Measurements from ENCODE around the gene SLC1A2.

The SLC1A2 gene

DNA sequence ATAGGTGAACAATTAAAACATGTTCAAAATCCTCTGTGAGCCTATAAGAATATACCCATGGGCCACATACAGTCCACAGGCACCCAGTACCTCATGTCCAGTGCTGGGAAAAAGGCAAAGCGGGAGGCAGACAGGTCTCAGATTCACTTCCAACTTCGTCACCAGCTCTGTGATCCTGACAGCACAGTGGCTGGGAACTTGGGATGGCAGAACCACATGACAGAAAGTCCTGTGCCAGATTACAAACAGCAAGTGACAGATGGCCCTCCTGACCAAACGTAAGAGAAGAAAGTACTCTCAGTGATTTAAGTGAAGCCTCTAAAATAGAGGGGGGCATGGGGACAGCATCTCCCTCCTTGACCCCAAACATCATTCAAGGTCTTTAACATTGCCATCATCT lies 5.8 kb downstream of the SLC1A2 start:
- DNase-seq (ENCODE audit: low read depth), result no peak

DNA sequence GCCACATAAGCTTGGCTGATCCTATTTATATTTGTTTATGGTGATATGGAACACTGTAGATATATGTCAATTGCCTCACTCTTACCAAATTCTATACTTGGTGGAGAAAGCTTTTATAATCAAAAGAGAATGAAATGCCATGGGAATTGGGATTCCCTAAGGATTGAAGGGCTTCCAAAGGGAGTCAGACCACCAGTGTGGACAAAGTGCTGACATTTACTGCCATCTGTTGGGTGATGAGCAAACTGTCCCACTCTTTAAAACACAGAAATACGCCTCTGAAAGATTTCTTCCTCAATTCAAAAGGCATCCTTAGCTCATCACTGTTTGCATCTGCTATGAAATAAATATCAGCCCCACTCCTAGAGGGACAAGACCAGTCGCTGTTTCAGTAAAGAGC lies 7.1 kb downstream of the SLC1A2 start:
- DNase-seq (ENCODE audit: low read depth), result peak; percentile 40

DNA sequence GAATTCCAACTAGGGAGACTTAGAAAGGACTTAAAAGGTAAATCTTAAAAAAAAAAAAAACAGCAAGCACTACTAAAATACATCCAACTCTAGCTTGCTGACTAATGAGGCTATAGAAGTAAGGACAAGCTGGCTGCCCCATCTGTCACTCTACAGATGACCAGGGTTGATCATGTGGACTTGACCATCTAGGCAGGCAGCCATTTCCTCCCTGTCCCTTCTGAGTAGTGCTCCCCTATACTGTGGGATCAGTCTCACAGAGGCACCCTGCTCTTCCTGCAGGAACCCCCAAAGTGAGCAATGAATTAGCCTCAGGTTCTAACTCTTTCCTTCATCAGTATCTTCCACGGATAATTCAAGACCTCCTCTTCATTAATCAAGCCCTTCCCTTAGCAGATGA lies 12.3 kb downstream of the SLC1A2 start:
- no peak for DNase-seq (ENCODE audit: low read depth)

DNA sequence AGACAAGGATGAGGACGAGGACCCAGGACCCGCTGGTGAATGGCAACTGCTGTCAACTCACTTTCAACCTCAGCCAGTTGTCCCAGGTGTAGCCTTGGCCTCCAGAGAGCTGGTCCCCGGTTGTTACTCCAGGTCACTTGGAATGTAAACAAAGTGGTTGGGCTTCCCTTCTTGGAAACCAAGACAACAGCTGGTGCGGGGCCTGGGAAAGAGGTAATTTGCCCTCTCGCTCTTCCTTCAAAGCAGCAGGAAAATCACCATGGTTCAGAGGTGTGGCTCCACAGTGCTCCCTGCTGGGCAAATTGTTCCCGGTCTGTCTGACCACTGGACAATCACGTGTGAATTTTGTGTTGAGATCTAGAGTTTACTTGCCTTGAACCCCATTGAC lies 15.0 kb downstream of the SLC1A2 start:
- DNase-seq (ENCODE audit: low read depth), result peak; percentile 44

DNA sequence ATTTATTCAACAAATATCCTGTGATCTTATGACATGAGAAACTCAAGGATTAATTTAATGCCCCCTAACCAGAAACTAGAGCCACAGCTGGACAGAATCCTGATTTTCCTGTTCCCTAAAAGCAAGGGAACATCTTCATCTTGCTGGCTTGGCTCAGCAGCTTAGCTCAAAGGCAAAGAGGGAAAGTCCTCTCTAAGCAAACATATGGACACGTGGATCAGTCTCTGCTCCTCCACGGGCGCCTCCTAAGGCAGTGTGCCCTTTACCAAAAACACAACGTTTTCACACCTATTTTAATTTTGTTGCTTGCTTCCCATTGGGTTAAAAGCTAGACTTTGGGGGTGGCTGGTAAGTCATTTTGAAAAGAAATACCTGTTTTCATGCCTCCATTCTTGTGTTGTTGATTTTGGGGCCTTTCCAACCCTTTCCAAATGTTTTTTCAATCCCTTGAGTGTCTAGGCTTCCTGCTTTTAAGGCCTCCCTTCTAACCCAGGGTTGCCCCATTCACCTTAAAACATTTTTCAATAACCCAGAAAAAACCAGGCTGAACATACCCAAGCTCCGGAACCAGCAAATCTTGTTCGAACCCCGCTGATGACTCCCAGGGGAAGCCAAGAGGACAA lies 15.5 kb downstream of the SLC1A2 start:
- DNase-seq (ENCODE audit: low read depth), result no peak

DNA sequence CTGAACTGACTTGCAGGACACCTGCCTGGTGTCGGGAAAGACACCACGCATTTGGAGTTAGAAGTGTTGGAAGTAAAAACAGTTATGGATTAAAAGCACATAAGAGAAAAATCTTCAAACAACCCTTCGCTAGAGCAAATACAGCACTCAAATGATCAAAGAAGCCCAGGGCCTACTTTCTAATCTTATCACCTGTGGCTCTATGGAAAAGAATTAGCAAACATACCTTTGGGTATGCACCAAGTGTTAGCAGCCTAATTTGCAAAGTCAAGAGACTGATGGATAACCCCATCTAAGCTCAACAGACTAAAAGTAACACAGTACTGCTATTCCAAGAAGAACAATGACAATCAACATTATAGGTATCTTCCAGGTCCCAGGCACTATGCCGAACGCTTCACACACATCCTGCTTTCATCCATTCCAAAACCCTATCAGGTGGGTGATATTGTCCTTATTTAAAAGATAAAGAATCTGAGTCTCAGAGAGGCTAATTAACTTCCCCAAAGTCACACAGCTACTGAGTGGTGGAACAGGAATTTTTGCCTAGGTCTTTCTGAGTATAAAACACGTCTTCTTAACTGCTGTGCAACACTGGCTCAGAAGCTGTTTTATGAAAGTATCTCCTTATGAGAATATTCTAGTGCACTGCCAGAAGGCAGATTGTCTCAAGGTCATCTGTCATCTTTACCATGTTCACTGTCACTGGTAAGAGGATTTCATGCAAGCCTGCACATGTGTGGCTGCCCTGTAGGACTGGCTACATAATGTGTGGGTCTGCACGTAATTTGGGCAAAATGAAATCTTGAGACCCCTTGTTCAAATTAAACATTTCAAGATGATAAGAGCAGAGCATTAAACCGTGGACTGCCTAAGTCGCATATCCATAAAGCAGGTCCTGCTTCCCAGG lies 16.4 kb downstream of the SLC1A2 start:
- DNase-seq (ENCODE audit: low read depth), result no peak

DNA sequence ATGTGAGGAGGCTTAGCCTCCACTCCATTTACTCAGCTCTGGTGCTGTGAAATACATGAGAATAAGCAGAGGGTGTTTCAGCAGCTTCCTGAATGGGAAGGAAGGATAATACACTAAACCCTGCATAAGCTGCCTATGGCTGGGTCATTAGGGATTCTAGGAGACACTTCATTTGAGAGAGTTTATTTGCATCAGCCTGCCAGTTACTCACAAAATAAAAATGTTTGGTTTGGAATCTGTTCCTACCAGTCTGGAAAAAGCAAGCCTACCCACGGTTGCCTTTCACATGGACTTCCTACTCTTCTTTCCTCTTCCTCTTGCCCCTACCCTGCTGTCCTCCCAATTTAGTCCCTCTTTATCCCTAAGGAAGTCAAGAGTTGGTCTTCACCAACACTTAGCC lies 20.5 kb downstream of the SLC1A2 start:
- peak; percentile 60 for DNase-seq (ENCODE audit: low read depth)

DNA sequence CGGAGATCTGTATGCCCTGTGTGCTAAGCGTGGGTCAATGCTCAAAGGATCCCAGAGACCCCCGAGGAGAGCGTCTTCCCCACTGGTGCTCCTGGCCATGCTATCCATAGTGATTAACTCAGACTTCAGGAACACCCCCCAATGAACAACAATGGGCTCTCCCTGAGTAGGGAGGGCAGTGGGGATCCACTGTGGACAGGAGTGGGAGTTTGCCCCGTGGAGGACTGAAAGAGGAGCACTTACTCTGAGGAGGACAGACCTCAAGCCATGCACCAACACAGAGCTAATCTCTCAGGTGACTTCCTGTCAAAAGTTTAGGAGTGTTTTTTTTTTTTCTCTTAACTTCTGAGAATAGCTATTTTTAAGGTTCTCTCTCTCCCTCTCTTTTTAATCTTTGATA lies 24.4 kb downstream of the SLC1A2 start:
- DNase-seq (ENCODE audit: low read depth), result no peak

DNA sequence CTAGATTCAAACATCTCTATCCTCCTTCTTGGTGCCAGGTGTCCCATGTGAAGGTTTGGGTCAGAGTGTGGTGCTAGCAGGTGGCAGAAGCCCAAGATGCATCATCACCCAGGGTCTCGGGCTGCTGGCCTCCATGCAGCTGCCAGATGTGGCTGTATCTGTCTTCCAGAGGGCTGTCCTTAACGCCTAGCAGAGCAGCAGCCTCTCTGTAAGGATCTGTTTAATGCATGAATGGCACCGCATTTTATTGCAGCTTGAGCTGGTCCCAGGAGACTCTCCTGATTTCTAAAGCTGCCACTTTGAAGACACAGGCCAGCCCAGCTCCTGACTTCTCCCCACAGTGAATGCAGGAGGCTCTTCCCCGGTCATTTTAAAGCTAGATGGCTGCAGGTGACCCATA lies 26.3 kb downstream of the SLC1A2 start:
- no peak for DNase-seq (ENCODE audit: low read depth)

DNA sequence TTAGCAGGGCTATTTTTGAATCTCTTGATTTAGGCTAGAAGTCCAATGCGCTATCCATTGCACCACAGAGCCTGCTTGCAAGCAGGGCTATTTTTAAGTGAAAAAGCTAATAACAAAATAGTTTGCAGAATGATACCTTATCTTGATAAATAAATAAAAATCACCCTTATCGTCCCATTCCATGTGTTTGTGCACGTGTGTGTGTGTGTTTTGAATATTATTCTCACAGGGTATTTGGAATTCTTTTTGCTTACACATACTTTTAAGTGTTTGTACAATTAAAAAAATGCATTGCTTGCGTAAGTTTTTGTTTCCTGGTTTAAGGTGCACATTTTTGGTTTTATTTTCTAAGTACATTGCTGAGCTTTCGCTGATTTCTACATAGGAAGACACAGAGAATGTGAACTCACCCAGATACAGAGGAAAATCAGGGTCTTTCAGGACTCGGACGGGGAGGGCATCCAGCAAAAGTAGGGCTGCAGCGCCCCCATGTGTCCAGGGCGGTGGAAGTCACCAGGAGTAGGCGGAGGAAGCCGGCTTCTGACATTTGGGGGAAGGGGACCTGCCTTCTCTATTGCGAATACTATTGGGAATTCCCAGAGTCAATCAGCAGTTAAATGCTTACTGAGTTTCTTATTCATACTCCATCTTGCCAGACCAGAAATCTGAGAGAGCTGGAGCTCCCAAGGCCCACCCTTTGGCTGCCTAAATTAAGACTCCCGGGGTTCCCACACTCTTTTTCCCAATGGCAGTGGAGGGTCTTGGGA lies 27.3 kb downstream of the SLC1A2 start:
- DNase-seq (ENCODE audit: low read depth), result peak; percentile 79

DNA sequence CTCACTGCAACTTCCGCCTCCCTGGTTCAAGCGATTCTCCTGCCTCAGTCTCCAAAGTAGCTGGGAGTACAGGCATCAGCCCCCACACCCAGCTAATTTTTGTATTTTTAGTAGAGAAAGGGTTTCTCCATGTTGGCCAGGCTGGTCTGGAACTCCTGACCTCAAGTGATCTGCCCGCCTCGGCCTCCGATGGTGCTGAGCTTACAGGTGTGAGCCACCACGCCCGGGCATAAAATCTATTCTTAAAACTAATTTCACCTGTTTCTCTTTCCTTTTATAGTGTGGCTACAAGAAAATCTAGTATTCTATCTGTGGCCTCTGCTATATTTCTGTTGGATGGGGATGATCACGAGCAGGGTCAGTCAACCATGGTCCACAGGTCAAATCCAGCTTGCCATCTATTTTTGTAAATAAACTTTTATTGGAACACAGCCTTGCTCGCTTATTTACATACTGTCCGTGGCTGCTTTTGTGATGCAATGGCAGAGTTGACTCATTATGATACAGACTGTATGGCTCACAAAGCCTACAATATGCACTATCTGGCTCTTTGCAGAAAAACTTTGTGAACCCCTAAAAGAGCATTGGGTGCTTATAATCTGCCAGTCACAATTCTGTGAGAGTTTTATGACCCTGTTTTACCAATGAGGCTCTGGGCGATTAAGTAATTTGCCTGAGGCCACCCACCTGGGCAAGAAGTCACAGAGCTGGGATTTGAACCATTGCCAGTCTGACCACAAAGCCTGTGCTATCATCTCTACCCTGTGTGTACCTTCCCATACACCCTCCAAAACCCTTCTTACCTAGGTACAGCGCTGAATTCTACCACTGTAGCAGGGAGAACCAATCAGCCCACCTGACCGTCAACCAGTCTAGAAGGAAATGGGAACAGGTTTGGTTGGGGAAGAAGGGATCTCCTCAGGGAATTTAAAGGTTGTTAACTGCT lies 28.3 kb downstream of the SLC1A2 start:
- peak; percentile 75 for DNase-seq (ENCODE audit: low read depth)

DNA sequence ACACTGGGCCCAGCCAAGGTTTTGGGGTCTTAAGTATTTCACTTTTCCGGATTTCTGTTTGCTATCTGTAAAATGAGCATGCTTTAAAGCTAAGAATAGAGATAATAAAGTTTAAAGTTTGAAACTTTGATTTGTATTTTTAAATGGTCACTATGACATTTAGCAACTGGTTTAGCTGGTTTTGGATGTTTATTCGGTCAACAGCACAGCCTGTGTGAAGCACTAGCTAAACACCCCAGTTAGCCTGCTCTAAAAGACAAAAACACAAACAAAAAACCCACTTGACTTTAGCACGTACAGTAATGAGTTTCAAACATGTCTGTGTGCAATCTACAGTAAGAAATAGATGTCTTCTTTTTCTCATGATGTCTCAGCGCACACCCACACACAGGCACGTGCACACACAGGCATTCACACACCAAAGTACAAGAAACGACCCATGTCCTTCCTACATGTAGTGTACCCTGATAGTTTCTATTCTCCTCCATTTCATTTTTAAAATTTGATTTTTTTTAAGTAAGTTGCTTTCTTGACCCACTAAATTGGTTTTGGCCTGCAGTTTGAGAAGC lies 29.4 kb downstream of the SLC1A2 start:
- DNase-seq (ENCODE audit: low read depth), result no peak

DNA sequence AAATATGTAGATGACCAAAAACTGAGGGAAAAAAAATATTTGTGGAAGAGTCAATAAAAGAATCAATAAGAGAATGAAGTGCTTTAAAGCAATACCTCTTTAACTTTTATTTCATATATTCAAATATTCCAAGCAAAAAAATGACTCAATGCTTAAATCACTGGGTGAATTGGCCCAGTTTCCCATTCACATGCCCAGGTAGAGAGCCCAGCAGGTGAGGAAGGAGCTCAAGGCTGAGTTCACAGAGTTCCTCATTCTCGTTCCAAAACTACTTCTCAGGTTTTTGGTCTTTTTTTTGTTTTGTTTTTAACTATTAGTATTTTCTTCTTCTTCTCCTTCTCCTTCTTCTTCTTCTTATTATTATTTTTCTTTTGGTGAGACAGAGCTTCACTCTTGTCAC lies 30.2 kb downstream of the SLC1A2 start:
- no peak for DNase-seq (ENCODE audit: low read depth)

DNA sequence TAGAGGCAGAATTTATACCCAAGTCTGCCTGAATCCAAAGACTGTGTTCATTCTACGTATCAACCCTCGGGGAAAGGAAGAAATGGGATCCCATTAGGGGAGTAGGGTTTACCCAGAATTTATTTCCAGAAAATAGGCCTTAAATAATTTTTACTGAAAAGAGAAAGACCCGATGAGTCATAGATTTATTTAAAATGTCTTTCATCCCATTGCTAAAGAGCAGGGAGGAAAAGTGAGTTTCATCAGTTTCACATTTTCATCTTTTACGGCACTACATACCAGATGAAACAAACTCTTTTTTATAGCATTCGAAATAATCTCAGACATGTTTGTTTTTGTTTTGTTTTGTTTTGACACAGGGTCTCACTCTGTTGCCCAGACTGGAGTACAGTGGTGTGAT lies 31.3 kb downstream of the SLC1A2 start:
- DNase-seq (ENCODE audit: low read depth), result peak; percentile 26

DNA sequence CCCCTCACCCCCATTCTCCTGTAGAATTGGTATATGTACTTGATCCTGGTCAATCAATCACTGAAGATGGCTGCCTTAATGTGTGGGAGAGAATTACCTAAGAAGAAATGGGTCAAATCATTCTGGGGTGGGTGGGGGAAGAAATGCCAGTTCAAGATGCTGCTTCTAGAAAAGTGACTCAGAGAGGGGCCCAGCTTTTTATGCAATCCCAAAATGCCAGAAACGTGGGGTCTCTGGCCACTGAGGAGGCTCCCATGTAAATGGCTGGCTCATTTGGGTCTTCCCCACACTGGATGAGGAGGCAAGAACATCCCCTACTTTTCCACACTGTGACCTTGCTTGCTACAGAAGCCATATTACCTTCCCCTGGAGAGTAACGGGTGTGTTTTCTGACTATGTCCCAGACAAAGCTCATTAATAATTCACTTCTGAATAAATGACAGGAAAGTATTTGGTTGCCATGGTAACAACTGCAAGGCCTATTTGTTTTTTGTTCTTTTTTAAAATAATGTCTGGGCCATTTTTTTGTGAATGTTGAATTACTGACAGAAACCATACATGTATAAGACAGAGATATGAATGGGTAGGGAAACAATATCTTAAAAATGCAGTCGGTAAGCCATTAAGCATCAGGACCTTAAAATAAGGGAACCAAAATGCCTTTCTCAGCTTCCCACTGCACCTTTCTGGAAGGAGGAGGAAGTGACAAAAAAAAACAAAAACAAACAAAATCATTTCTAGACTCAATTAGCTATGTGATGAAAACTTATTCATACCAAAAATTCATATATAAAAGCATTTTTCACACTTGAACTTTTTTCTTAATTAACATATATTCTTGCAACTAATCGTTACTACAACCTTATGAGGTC lies 32.0 kb downstream of the SLC1A2 start:
- no peak for DNase-seq (ENCODE audit: low read depth)

DNA sequence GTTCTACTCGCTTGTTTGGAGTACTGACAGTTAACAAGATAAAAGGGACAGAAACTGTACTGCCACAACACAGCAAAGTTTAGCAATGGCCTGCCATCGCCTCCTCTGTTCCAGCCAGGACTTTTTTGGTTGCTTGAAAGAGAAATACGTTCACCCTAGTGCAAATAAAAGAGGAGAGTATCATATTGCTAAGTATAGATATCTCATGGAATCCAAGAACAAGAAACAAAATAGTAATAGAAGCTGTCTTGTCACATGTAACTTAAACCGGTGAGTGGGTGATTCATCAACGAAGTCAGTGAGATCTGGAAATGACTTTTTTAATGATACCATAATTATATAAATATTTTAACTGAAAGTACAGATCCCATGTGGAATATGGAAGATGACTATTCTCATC lies 35.4 kb downstream of the SLC1A2 start:
- no peak for DNase-seq (ENCODE audit: low read depth)

DNA sequence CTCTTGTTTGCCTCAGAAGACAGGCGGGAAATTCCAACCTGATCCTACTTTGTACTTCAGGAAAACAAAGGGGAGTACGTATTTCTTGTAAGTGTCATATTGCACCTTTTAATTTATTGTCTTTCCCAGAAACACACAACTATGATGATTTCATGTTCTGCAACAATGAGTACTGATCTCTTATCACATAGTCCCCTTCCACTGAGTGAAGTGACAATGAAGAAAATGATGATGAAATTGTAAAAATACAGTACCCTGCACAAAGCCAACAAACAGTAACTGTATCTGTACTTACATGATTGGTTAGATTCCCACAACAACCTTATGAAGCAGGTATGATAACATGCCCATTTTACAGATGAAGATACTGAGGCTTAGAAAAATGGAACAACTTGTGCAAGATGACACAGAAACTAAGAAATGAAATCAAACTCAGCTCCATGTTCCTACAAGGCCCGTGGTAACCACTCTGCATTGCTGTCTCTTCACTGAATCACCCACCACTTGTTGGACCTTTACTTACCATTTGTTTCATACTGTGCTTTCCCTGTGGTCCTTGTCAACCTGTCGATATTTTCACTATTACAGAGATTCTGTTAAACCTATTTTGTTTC lies 37.5 kb downstream of the SLC1A2 start:
- DNase-seq (ENCODE audit: low read depth), result no peak

DNA sequence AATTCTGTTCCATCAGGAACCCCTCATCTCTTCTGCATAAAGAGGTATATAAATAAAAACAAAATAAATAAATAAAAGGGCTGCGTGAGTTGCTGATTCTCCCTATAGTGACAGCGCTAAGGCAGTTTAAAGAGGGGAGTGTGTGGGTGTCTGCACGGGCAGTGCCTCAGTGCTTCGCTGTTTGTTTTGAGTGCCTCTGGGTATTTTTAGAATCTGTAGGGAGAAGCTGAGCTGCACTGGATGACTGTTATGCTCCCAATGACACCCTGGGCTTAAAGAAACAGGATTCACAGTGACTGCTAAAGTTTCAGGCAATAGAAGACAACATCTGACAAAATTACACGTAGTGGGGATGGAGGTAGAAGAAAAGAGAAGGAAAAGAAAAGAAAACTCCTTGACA lies 38.8 kb downstream of the SLC1A2 start:
- peak; percentile 39 for DNase-seq (ENCODE audit: low read depth)

DNA sequence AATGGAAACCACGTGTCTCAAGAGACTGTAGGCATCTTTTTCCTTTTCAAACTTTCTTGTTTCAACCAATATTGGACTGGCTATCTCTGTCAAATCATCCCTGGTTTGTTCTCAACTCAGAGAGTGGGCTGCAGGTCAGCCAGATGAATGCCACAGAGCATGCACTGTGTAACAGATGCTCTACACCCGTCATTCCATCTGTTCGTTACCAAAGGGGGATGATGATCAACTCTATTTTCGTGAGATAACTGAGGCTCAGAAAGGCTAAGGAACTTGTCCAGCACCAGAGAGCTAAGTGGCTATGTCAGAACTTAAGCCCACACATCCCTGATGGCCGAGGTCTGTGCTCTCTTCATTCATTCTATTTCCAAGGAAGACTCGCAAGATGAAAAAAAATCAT lies 42.1 kb downstream of the SLC1A2 start:
- no peak for DNase-seq (ENCODE audit: low read depth)

DNA sequence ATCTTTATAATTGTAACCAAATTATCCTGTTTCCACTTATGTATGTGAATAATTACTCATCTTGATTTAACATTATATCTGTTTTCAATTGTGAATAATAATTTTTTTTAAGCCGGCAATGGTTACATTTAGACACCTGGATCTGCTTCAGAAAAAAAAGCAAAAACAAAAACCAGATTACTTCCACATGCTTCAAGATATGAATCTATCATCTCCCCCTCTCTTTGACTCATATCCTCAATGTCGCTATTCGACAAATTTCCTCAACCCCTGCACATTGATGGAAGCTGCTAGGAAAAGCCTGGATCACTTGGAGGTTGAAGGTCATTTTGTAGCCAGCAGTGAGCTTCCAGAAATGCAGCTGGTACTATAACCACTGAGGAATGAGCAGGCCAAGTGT lies 42.7 kb downstream of the SLC1A2 start:
- peak; percentile 68 for DNase-seq (ENCODE audit: low read depth)

Data from EH (cell line).